IMR-90 (cell line): ENCODE measurements around the gene MRC1. TPM values are rescaled to one million over a fixed set of nuclear protein-coding genes. Genes with fewer than 3 reads are reported as not detected.

Experiments used
- ATAC-seq: fragments of 200-7000 bp; cut with Tn5 transposase; 2 replicates; pipeline ENCODE4 v1.9.1; 2020; ENCODE audit warnings: low read depth, mild to moderate bottlenecking, moderate library complexity
- BruUV-seq: library from RNA; stranded (reverse); fragments of 400-500 nt; replicated peaks from 2 replicates; lab custom pipeline; 2021; lab: Mats Ljungman, UMichigan
- CTCF ChIA-PET: fragments of 300-600 bp; formaldehyde crosslinking; extraction: SDS; loops from one replicate; lab custom pipeline; 2021; ENCODE audit warnings: antibody characterized with exemption; lab: Yijun Ruan, JAX
- POLR2A ChIA-PET: fragments of 300-600 bp; sonication (Branson Sonifier 250); formaldehyde crosslinking; loops from one replicate; lab custom pipeline; 2022; ENCODE audit warnings: antibody characterized with exemption; ENCODE audit not compliant: unreplicated experiment; lab: Charles Lee
- DNase-seq: peaks from one replicate; pipeline ENCODE4 v3.0.0; 2013
- H2AFZ ChIP-seq: replicated peaks from 2 replicates; pipeline ENCODE3; 2013; ENCODE audit warnings: low read length, mild to moderate bottlenecking; ENCODE audit not compliant: poor library complexity
- H2AK5ac ChIP-seq: 2 replicates; pipeline ENCODE4 v1.6.1; 2013; ENCODE audit warnings: low read depth, low read length, inconsistent platforms
- H2AK9ac ChIP-seq: replicated peaks from 2 replicates; pipeline ENCODE3; 2013; ENCODE audit warnings: mild to moderate bottlenecking, low read depth, low read length, moderate library complexity; ENCODE audit not compliant: poor library complexity
- H2BK120ac ChIP-seq: 2 replicates; pipeline ENCODE4 v1.6.1; 2013; ENCODE audit warnings: low read depth, low read length, inconsistent platforms
- H2BK15ac ChIP-seq: 3 replicates; pipeline ENCODE4 v1.6.1; 2013; ENCODE audit warnings: low read depth, low read length, inconsistent platforms
- H2BK20ac ChIP-seq: 2 replicates; pipeline ENCODE4 v1.6.1; 2013; ENCODE audit warnings: low read depth, mild to moderate bottlenecking, inconsistent platforms, low read length, moderate library complexity
- H2BK5ac ChIP-seq: 2 replicates; pipeline ENCODE4 v1.6.1; 2013; ENCODE audit warnings: mild to moderate bottlenecking, low read depth, low read length, inconsistent platforms; ENCODE audit not compliant: poor library complexity, severe bottlenecking
- H3K14ac ChIP-seq: replicated peaks from 2 replicates; pipeline ENCODE4 v1.6.1; 2013; ENCODE audit warnings: low read depth, low read length, inconsistent platforms
- H3K18ac ChIP-seq: 2 replicates; pipeline ENCODE4 v1.6.1; 2013; ENCODE audit warnings: low read depth, low read length, control low read depth
- H3K23ac ChIP-seq: 2 replicates; pipeline ENCODE4 v1.6.1; 2013; ENCODE audit warnings: low read depth, low read length, inconsistent platforms
- H3K27ac ChIP-seq: 2 replicates; pipeline ENCODE4 v1.5.1; 2013; ENCODE audit warnings: mild to moderate bottlenecking, control low read depth, low read length; ENCODE audit not compliant: insufficient read depth
- H3K27me3 ChIP-seq: 2 replicates; pipeline ENCODE4 v1.6.1; 2013; ENCODE audit warnings: low read length; ENCODE audit not compliant: control insufficient read depth, insufficient read depth
- H3K36me3 ChIP-seq: 2 replicates; pipeline ENCODE4 v1.6.1; 2013; ENCODE audit warnings: low read length, mixed read lengths; ENCODE audit not compliant: control insufficient read depth, insufficient read depth
- H3K4ac ChIP-seq: 2 replicates; pipeline ENCODE4 v1.6.1; 2013; ENCODE audit warnings: low read depth, low read length, inconsistent platforms
- H3K4me1 ChIP-seq: 2 replicates; pipeline ENCODE4 v1.6.1; 2013; ENCODE audit warnings: low read length, mixed read lengths; ENCODE audit not compliant: control insufficient read depth, insufficient read depth
- H3K4me2 ChIP-seq: 2 replicates; pipeline ENCODE4 v1.6.1; 2013; ENCODE audit warnings: low read depth, mild to moderate bottlenecking, control low read depth, low read length, moderate library complexity
- H3K4me3 ChIP-seq: 2 replicates; pipeline ENCODE4 v1.5.1; 2013; ENCODE audit warnings: low read depth, mild to moderate bottlenecking, control low read depth, low read length, moderate library complexity; ENCODE audit not compliant: insufficient read depth
- H3K56ac ChIP-seq: 2 replicates; pipeline ENCODE4 v1.6.1; 2013; ENCODE audit warnings: low read length, inconsistent platforms; ENCODE audit not compliant: insufficient read depth; ENCODE audit errors: extremely low read depth
- H3K79me1 ChIP-seq, 2 experiments: 2 replicates each; pipeline ENCODE4 v1.6.1; 2013; ENCODE audit warnings: low read length in 2 of 2, inconsistent platforms in 1 of 2, low read depth in 1 of 2
- H3K9ac ChIP-seq: 2 replicates; pipeline ENCODE4 v1.6.1; 2013; ENCODE audit warnings: low read depth, low read length, control low read depth
- H3K9me1 ChIP-seq: 2 replicates; pipeline ENCODE4 v1.6.1; 2013; ENCODE audit warnings: low read length, inconsistent platforms; ENCODE audit not compliant: insufficient read depth
- H3K9me3 ChIP-seq: 2 replicates; pipeline ENCODE4 v1.6.1; 2013; ENCODE audit warnings: low read length; ENCODE audit not compliant: control insufficient read depth, insufficient read depth
- H4K20me1 ChIP-seq: 2 replicates; pipeline ENCODE4 v1.6.1; 2013; ENCODE audit warnings: low read length, inconsistent platforms; ENCODE audit not compliant: insufficient read depth
- H4K5ac ChIP-seq: 2 replicates; pipeline ENCODE4 v1.6.1; 2013; ENCODE audit warnings: mild to moderate bottlenecking, low read depth, low read length, control low read depth
- H4K8ac ChIP-seq, 2 experiments: 2 replicates each; pipeline ENCODE4 v1.6.1; 2013; ENCODE audit warnings: low read depth in 2 of 2, low read length in 2 of 2, control low read depth in 1 of 2, inconsistent platforms in 1 of 2
- H4K91ac ChIP-seq: 2 replicates; pipeline ENCODE4 v1.6.1; 2013; ENCODE audit warnings: low read depth, low read length, inconsistent platforms; ENCODE audit not compliant: insufficient read depth
- BHLHE40 ChIP-seq: fragments of 150-350 bp; IDR thresholded peaks from 2 replicates; pipeline ENCODE4 v1.6.1; 2016; ENCODE audit warnings: mild to moderate bottlenecking, low read depth, low read length
- CEBPB ChIP-seq: IDR thresholded peaks from 2 replicates; pipeline ENCODE4 v1.6.1; 2012; ENCODE audit warnings: low read depth, low read length, improper control_type of control experiment
- CHD1 ChIP-seq: IDR thresholded peaks from 2 replicates; pipeline ENCODE4 v1.6.1; 2012; ENCODE audit warnings: low read depth, low read length, improper control_type of control experiment
- CTCF ChIP-seq: conservative IDR thresholded peaks from 2 replicates; pipeline ENCODE4 v1.5.1; 2012; ENCODE audit warnings: mild to moderate bottlenecking, low read depth, low read length, improper control_type of control experiment
- FOS ChIP-seq: fragments of 150-350 bp; IDR thresholded peaks from 2 replicates; pipeline ENCODE4 v1.6.1; 2016; ENCODE audit warnings: low read depth, low read length
- MAFK ChIP-seq: IDR thresholded peaks from 2 replicates; pipeline ENCODE4 v1.6.1; 2012; ENCODE audit warnings: low read depth, low read length, improper control_type of control experiment
- MAZ ChIP-seq: IDR thresholded peaks from 2 replicates; pipeline ENCODE4 v1.6.1; 2012; ENCODE audit warnings: low read depth, mild to moderate bottlenecking, low read length, improper control_type of control experiment, moderate library complexity, borderline replicate concordance
- MXI1 ChIP-seq: IDR thresholded peaks from 2 replicates; pipeline ENCODE4 v1.6.1; 2012; ENCODE audit warnings: low read depth, mild to moderate bottlenecking, low read length, moderate library complexity, borderline replicate concordance
- NFE2L2 ChIP-seq: fragments of 150-350 bp; IDR thresholded peaks from 2 replicates; pipeline ENCODE4 v1.6.1; 2016; ENCODE audit warnings: low read depth, mild to moderate bottlenecking, low read length
- POLR2A ChIP-seq: IDR thresholded peaks from 2 replicates; pipeline ENCODE4 v1.6.1; 2012; ENCODE audit warnings: mild to moderate bottlenecking, low read depth, low read length
- RAD21 ChIP-seq: IDR thresholded peaks from 2 replicates; pipeline ENCODE4 v1.6.1; 2012; ENCODE audit warnings: low read length, improper control_type of control experiment
- RCOR1 ChIP-seq: IDR thresholded peaks from 2 replicates; pipeline ENCODE4 v1.6.1; 2012; ENCODE audit warnings: mild to moderate bottlenecking, low read length, improper control_type of control experiment; ENCODE audit not compliant: insufficient replicate concordance
- RFX5 ChIP-seq: IDR thresholded peaks from 2 replicates; pipeline ENCODE4 v1.8.0; 2012; ENCODE audit warnings: low read depth, mild to moderate bottlenecking, low read length, moderate library complexity
- SMC3 ChIP-seq: fragments of 150-350 bp; IDR thresholded peaks from 2 replicates; pipeline ENCODE4 v1.6.1; 2016; ENCODE audit warnings: low read depth, mild to moderate bottlenecking, antibody characterized with exemption, low read length, moderate library complexity
- USF2 ChIP-seq: fragments of 150-350 bp; IDR thresholded peaks from 2 replicates; pipeline ENCODE4 v1.6.1; 2017; ENCODE audit warnings: mild to moderate bottlenecking, antibody characterized with exemption, low read length, low read depth
- WGBS, 2 experiments: methylation state at CpG; one replicate each; pipeline versions ENCODE4 v1.1.5 to v1.1.7; 2013; ENCODE audit warnings: missing lambda C conversion rate in 2 of 2; ENCODE audit not compliant: insufficient read length in 1 of 2; ENCODE audit errors: extremely low coverage in 2 of 2; 5-methylcytosine and 5-hydroxymethylcytosine counted together
- dilution Hi-C: fragments of 300-500 bp; cut with HindIII; formaldehyde crosslinking; loops from one replicate; pipeline ENCODE4 v1.14.3; 2018; ENCODE audit warnings: low sequenced_read_pairs; ENCODE audit not compliant: unreplicated experiment
- in situ Hi-C: fragments of 300-500 bp; cut with MboI; formaldehyde crosslinking; loops from 3 replicates; pipeline ENCODE4 v1.14.3; 2019; ENCODE audit warnings: low sequenced_read_pairs, inconsistent platforms, mixed read lengths
- intact Hi-C: fragments of 100-400 bp; cut with micrococcal nuclease; formaldehyde crosslinking; loops from 2 replicates; pipeline ENCODE4 v1.10.0; 2022
- polyA plus RNA-seq, 3 experiments: library from polyadenylated mRNA; depleted of rRNA; stranded (reverse); fragments of >200 nt; gene quantifications; 2 replicates each; pipeline ENCODE4 v1.2.3, GENCODE V29; 2012; ENCODE audit warnings: low replicate concordance in 1 of 3
- total RNA-seq: library from RNA; depleted of rRNA; stranded (reverse); fragments of >200 nt; gene quantifications from 2 replicates; pipeline ENCODE4 v1.2.3, GENCODE V29; 2012
- TF ChIP-seq, protein P1 (sequence below): fragments of 150-350 bp; IDR thresholded peaks from 2 replicates; pipeline ENCODE4 v1.6.1; 2016; ENCODE audit warnings: low read depth, mild to moderate bottlenecking, low read length, moderate library complexity, borderline replicate concordance

MRC1 gene
- total and polyA plus RNA-seq, 2 of the 4 experiments (the other 2 are of a cell fraction), result not detected

DNA sequence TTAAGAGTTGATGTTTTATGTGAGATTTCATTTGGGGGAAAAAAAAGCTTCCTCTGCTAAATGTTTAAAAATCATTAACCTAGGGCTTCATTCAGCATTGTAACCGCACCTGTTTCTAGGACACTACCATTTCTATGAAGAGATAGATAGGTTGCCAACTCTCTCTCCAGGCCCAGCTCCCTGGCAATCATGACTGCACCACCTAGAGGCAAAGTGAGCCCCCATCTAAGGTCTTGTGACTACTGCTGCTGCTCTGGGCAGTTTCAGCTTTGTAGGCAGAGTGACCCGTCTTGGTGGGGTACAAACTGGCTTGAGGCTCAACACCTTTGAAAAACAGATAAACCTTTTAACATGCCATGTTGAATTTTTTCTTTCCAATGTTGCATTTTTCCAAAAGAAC, 27.3 kb upstream of the MRC1 start:
- Histone ChIP-seq H2BK20ac (no peak overlapping the region), H2AFZ (no peak overlapping the region), H4K91ac (no peak overlapping the region), H3K9me1 (peaks cover 3% of the 10 kb centered on the region; the same call in 1 of the 2 replicates), H3K4me1 (no peaks in the 10 kb centered on the region), H3K27ac (no peak overlapping the region), H3K9ac (no peak overlapping the region), H4K20me1 (no peaks in the 10 kb centered on the region), H4K5ac (no peak overlapping the region), H2AK9ac (no peak overlapping the region), H4K8ac (no peak overlapping the region), H2BK120ac (no peak overlapping the region), H2BK15ac (no peak overlapping the region), H3K18ac (no peak overlapping the region), H2AK5ac (no peak overlapping the region), H3K23ac (no peak overlapping the region), H3K4me2 (no peak overlapping the region), H2BK5ac (no peak overlapping the region), H3K9me3 (no peaks in the 10 kb centered on the region), H3K27me3 (no peaks in the 10 kb centered on the region; the same call in 1 of the 2 replicates), H3K4ac (no peak overlapping the region), H3K79me1 (no peaks in the 10 kb centered on the region), H3K14ac (no peak overlapping the region), H3K36me3 (no peaks in the 10 kb centered on the region), H3K56ac (no peak overlapping the region), H3K4me3 (no peak overlapping the region)
- CTCF ChIA-PET, result no interaction called here
- DNase-seq (no peak), ATAC-seq (no peak)
- TF ChIP-seq FOS, result no peak
- TF ChIP-seq RAD21, result no peak
- TF ChIP-seq MAFK, result no peak
- TF ChIP-seq CHD1, result no peak
- TF ChIP-seq CTCF, result no peak
- no peak for TF ChIP-seq NFE2L2
- no peak for TF ChIP-seq RFX5
- TF ChIP-seq CEBPB, result no peak
- TF ChIP-seq RCOR1, result no peak
- TF ChIP-seq MAZ, result no peak
- TF ChIP-seq SMC3, result no peak
- no peak for TF ChIP-seq USF2
- TF ChIP-seq, protein P1, sequence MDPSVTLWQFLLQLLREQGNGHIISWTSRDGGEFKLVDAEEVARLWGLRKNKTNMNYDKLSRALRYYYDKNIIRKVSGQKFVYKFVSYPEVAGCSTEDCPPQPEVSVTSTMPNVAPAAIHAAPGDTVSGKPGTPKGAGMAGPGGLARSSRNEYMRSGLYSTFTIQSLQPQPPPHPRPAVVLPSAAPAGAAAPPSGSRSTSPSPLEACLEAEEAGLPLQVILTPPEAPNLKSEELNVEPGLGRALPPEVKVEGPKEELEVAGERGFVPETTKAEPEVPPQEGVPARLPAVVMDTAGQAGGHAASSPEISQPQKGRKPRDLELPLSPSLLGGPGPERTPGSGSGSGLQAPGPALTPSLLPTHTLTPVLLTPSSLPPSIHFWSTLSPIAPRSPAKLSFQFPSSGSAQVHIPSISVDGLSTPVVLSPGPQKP, result no peak
- TF ChIP-seq POLR2A, result no peak
- no peak for TF ChIP-seq MXI1
- no peak for TF ChIP-seq BHLHE40
- dilution Hi-C loops, result no loop called here
- WGBS, 2 experiments, result no CpG with 5 or more reads among the region's 2 CpGs
- intact Hi-C loops, result no loop called here
- in situ Hi-C loops, result no loop called here
- no TSS peak for BruUV-seq
- POLR2A ChIA-PET, result no interaction called here
